GM12801 (cell line): ENCODE measurements around the gene COMT.

Experiments
- TF ChIP-seq, protein P1 (sequence below): IDR thresholded peaks from one replicate; pipeline ENCODE4 v1.5.1; 2011; ENCODE audit warnings: control low read depth; ENCODE audit not compliant: insufficient read length; ENCODE audit errors: extremely low read depth

Gene COMT

DNA sequence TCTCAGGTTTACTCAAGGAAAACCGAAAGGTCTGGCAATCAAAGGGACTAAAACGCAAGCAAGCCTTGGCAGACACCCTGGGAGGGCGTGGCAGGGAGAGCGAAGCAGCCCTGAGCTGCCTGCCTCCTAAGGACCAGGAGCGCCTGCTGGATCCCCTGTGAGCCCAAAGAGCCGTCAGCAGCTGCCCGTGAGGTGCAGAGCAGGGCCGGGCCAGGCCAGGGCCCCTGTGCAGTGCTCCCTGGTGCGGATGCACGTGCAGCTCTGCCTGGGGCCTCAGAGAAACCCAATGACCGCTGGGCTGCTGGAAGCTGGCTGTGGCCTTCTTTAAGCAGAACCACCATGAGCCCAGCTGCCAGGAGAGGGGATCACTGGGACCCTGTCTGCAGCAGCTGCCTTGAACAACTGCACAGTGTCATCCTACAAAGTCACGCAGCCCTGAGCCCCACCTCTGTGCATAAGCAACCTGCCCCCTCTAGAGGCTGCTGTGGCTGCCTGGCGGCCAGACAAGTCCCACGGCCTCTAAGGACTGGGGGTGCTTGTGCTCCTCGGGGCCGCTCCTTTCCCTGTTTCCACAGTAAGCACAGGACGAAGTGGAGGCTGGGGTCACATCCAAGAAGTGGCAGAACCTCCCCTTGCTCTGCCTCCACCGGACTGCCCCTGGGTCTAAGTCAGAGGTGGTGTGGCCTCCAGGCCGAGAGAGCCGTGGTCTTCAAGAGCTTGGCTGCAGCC lies 29.1 kb upstream of the COMT start:
- TF ChIP-seq, protein P1, sequence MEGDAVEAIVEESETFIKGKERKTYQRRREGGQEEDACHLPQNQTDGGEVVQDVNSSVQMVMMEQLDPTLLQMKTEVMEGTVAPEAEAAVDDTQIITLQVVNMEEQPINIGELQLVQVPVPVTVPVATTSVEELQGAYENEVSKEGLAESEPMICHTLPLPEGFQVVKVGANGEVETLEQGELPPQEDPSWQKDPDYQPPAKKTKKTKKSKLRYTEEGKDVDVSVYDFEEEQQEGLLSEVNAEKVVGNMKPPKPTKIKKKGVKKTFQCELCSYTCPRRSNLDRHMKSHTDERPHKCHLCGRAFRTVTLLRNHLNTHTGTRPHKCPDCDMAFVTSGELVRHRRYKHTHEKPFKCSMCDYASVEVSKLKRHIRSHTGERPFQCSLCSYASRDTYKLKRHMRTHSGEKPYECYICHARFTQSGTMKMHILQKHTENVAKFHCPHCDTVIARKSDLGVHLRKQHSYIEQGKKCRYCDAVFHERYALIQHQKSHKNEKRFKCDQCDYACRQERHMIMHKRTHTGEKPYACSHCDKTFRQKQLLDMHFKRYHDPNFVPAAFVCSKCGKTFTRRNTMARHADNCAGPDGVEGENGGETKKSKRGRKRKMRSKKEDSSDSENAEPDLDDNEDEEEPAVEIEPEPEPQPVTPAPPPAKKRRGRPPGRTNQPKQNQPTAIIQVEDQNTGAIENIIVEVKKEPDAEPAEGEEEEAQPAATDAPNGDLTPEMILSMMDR, result no peak

DNA sequence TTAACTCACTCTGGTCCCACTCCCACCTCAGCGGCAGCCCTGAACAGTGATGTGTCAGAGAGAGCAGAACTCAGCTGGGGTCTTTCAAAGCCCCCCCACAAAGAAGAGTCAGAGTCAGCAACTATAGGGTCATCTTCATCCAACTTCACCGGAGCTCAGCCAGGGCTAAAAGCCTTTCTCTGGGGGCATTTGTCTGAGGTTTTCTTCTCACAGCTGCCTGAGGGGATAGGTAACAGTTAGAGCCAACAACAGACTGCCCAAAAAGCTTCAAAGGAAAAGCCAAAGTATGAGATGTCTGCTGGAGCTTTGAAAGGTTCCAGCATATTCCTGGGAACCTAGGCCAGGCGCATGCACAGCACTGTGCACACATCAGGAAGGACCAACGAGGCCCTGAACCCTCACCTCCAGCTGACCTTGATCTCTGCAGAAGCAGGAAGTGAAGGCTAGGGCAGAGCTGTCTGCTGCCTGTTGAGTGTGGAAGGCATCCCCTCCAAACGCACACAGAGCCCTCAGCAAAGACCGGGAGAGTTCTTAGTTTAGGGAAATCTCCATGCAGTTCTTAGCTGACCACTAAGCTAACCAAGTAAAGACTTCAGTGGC lies 28.1 kb upstream of the COMT start:
- TF ChIP-seq, protein P1, result no peak

DNA sequence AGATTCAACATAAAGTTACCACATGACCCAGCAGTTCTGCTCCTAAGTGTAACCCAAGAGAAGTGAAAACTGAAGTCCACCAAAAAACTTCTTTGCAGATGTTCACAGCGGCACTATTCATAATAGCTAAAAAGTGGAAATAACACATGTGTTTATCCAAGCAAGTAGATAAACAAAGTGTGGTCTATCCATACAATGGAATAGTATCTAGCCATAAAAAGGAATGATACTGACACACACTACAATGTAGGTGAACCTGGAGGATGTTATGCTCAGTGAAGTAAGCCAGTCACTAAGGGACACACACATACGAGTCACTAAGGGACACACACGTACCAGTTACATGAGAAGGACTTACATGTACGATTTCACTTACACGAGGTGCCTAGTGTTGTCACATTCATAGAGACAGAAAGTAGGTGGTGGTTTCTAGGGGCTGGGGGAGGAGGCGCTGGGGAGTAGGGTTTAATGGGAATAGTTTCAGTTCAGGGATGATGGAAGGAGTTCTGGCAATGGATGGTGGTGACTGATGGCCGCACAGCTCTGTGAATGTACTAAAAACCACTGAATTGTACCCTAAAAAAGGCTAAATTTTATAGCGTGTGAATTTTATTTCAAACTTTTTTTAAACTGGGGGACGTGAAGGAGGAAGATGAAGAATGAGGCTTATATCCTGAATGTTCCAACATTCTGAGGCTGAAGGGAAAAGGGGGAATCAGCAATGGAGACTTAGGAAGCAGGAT lies 27.2 kb upstream of the COMT start:
- TF ChIP-seq, protein P1, result no peak

DNA sequence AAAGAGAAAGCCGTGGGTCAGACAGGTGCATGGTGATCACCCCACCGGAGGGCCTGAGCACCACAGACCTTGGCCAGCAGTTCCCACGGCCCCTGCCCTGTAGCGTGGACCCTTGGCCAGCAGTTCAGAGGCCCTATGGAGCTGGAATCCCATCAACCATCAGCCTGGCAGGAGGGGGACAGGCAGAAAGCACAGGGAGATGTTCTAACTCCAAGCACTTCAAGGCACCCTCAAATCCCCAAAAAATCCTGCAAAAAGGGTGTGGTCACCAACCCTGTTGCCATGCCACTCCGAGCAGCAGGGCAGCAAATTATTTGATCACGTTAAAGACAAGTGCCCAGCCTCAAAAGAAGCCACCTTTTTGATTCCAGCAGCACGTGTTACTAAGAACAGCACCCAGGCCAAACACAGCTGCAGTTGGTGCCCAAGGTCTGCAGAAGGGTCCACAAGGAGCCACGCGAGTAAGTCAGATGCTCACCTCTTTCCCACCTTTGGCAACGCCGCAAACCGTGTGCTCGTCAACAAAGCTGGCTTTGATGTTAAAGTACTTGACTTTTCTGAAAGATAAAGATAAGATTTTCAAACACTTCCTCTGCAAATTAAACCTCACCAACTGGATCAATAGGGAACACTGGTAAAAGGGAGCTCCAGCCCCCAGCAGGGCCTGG lies 26.2 kb upstream of the COMT start:
- TF ChIP-seq, protein P1, result no peak

DNA sequence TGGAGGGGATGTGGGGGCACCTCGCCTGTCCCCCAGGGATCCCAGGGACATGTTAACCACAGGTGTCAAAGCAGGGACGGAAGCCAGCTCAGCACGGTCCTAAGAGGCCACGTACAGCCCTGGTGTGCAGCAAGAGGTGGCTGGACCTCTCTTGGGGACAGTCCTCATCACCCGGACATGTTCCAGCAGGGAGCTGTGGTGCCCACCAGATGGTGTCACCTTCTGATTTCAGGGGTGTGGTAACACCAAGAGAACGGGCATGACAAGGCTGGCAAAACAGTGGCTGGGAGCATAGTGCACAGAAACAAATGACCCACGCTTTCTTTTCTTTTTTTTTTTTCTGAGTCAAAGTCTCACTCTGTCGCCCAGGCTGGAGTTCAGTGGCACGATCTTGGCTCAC lies 25.6 kb upstream of the COMT start:
- TF ChIP-seq, protein P1, result no peak

DNA sequence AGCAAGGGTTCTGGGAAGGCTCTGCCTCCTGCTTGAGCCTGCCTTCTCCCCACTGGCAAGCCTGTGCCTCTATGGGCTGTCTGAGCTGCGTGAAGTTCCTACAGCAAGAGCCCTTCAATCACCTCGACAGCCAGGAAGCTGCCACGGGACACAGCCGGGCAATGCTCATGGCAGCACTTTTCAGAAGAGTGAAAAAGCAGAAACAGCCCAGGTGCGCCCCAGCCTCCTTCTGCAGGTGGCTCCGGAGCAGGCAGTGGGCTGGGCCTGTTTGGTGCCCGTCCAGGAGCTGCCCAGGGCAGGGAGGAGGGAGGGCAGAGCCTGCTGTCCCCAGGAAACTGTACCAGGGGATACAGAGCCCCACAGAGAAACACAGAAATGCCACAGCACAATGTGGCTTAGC lies 24.6 kb upstream of the COMT start:
- TF ChIP-seq, protein P1, result no peak
